Measurements from ENCODE around the gene PCNT.
A peak's percentile ranks its signal among the peaks of the same experiment; 100 is the strongest.
"Not testable (repeated sequence)": the region's sequence is repeated elsewhere in the genome, so short reads cannot be mapped to it uniquely, and the experiment has no call there.

Gene PCNT

DNA sequence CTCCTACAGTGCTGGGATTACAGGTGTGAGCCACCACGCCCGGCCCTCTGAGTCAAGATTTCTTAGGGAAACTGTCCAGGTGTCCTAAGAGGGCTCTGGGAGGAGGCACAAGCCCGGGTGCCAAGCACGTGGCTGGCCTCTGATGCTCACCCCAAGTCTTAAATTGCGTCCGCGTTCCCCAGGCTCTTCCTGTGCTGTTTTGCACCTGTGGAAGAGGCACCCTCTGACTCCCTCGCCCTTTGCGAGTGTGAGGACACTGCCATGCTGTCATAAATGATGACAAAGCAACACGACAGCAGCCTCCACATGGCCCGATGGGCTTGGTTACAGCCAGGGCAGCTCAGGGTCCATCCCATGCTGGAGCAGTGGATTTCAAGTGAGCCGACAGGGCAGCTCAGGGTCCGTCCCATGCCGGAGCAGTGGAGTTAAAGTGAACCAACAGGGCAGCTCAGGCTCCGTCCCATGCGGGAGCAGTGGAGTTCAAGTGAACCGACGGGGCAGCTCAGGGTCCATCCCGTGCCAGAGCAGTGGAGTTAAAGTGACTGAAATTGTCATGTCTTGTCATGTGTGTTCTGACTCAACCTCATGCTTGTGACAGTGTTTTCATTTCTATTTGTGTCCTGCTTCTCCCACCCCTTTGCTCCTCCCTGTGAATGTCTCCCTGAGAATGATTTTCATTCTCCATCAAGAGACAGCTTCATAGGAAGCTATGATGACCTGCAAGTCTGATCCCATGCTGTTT is 33.9 kb downstream of the PCNT start:
- no peak for DNase-seq

DNA sequence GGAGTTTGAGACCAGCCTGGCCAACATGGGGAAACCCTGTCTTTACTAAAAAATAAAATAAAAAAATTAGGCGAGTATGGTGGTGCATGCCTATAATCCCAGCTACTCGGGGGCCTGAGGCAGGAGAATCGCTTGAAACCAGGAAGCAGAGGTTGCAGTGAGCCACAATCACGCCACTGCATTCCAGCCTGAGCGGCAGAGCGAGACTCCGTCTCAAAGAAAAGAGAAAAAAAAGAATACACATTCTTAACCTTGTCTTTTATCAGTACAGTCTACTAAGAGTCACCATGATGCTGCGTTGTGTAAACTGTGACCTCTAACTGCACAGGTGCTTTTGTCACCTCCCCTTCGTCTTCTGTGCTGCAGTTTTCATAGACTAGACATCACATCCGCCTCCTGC is 37.2 kb downstream of the PCNT start:
- DNase-seq: no peak

DNA sequence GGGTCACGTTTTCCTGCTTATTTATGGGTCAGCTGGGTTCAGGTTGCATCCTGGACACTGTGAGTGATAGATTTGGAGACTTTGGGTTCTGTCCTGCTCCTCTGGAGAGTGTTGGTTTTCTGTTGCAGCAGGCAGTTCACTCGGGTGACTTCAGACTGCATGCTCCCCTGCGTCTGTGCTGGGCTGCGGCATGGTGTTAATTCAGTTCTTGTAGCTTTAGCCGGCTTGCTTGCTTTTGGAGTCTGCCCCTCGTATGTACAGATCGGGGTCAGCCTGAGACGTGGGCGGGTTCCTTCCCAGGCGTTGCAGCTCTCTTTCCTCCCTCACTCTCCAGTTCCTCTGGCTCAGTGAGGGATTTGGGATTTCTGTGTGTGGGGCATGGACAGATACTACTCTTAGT is 38.0 kb downstream of the PCNT start:
- DNase-seq: no peak

DNA sequence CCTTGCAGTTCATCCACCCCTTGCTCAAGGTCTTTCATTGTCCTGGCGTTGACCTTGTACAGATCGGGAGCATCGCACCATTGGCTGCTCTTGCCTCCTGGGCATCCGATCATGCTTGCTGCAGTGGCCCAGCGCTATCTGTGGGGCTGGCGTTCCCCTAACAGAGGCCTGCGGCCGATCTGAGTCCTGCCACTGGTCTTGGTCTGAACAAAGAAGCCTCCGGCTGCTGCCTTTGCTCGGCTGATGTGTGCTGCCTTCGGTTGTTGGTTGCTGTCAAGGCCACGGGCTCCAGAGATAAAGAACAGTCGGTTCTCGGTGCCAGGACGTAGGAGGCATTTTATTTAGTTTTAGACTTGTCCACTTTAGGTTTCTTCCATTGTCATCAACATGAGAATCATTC is 39.0 kb downstream of the PCNT start:
- DNase-seq: no peak

DNA sequence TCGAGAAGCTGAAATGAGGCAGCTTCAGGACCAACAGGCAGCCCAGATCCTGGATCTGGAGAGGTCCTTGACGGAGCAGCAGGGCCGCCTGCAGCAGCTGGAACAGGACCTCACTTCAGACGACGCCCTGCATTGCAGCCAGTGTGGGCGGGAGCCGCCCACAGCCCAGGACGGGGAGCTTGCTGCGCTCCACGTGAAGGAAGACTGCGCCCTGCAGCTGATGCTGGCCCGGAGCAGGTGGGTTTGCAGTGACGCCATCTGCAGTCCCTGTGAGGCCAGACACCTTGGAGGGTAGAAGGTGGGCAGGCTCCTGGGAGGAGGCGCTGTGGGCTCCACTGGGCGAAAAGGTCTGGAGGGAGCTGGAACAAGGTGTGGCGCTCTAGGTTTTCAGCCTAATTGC is 39.7 kb downstream of the PCNT start:
- no peak for DNase-seq

DNA sequence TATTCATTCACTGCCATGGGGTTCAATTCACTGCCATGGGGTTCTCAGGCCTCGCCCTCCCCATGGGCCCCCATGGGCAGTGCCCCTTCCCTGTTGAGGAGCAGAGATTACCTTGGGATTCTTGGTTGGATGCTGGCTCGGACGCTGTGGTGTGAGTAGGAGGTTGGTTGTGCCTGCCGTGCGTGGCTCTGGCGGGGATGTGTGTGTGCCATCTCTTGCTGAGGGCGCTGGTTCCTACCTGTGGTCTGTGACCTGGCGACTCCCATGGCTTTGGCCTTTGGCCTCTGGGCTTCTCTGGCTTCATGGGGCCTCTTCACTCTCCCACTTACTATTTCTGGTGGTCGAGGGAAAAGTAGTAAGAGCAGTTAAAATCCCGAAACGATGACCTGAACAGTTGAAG is 42.1 kb downstream of the PCNT start:
- DNase-seq: no peak

DNA sequence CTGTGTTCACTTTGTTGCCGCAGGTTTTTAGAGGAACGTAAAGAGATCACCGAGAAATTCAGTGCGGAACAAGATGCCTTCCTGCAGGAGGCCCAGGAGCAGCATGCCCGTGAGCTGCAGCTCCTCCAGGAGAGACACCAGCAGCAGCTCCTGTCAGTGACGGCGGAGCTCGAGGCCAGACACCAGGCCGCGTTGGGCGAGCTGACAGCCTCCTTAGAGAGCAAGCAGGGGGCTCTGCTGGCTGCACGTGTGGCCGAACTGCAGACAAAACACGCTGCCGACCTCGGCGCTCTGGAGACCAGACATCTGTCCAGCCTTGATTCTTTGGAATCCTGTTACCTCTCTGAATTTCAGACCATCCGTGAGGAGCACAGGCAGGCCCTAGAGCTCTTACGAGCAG is 42.6 kb downstream of the PCNT start:
- DNase-seq: no peak

DNA sequence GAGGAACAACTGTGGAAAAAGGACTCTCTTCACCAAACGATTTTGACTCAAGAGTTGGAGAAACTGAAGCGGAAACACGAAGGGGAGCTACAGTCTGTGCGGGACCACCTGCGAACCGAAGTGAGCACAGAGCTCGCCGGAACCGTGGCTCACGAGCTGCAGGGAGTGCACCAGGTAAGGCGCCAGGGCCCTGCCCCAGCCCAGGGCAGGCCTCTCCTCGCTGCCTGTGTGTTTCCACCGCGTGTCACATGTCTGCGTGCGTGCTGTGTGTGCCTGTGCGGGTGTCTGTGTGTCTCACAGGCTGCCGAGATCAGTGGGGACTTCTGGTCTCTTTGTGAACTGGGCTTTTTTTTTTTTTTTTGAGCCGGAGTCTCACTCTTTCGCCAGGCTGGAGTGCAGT is 43.0 kb downstream of the PCNT start:
- DNase-seq: no peak

DNA sequence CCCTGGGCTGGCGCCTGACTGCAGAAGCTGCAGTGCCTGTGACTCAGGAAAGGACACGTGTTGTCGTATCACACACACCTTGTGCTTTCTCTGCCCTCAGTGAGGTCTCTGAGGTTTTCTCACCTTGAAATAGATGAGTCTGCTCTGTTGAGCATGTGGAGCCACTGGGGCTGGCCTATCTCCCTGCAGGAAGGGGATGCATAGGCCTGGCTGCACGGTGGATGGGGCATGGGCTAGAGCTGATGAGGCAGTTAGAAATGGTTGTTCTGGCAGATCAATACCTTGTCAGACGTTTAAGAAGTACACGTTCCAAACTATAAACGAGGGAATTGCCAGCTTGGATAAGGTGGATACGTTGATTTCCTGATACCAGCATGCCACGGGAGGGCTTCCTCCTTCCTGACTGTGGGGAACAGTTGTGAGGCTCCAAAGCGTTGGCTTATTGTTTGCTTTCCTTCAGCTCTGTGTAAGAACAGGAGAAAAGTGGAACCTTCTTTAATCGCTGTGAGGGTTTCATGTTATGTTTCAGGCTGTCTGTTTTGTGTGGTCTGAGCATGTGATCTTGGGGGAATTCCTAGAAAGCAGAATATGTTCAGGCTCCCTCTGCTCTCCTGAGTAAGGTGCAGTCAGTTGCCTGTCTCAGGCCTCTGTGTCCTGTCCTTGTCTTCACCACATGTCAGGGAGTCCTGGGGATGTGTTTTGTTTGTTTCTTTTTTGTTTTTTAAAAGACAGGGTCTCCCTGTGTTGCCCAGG is 44.8 kb downstream of the PCNT start:
- DNase-seq: peak; percentile 56

DNA sequence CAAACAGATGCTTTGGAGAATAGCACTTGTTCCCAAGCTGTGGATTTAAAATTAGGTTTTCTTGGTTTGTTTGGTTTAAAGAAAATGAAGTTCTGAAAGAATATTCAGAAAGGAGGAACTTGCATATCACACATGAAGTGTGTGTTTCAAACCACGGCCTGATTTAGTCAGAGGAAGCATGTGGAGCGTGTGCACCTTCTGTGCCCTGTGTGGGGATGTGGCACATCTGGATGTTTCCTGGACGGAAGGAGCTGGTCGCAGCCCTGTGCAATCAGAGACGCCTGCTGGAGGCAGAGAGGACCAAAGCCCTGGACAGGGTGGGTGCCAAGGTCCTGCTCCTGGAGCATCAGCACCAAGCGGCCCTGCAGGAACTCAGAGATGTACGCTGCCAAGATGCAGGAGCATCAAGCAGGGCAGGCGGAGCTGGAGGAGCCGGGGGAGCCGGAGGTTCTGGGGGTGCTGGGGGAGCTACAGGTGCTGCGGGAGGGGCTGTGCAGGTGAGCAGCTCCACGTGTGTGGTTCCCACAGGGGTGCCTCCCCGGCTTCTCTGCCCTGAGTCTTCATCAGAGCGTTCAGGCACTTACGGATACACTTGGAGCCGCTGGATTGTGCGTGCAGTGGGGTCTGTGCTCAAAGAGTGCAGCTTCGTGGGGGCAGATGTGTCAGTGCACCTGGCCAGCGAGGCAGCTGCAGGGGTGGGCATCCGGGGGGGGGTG is 45.7 kb downstream of the PCNT start:
- no peak for DNase-seq

DNA sequence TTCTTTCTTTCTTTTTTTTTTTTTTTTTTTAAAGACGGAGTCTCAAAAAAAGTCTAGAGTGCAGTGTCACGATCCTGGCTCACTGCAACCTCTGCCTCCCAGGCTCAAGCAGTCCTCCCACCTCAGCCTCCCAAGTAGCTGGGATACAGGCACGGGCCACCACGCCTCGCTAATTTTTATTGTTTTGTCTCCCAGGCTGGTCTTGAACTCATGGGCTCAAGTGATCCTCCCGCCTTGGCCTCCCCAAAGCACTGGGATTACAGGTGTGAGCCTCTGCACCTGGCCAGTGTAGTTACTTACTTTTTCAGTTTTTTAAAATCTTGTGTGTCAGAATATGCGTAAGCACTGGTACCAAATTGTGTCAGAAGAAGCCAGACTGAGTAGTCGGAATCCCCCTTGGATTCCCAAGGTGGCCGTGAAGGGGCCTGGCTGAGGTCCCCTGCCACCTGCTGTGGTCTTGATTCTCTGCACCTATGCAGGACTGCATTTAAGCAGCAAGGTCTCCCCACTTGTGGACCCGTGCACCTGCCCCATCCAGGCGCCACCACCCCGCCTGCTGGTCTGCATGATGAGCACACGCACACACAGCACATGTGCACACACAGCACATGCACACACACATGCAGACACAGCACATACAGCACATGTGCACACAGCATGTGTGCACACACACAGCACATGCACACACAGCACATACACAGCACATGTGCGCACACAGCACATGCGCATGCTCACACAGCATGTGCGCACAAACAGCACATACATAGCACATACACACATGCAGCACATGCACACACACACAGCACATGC is 47.5 kb downstream of the PCNT start:
- DNase-seq: no peak

DNA sequence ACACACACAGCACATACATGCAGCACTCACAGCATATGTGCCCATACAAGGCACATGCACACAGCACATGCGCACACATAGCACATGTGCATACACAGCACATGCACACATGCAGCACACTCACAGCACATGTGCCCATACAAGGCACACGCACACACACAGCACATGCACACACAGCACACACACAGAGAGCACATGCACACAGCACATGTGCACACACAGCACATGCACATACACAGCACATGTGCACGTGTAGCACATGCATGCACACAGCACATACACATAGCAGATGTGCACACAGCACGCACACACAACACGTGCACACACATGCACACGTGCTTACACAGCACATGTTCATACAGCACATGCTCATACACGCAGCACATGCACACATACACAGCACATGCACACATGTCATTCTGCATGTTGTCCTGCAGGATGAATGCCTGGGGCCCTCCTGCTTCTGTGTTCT is 48.1 kb downstream of the PCNT start:
- no peak for DNase-seq

DNA sequence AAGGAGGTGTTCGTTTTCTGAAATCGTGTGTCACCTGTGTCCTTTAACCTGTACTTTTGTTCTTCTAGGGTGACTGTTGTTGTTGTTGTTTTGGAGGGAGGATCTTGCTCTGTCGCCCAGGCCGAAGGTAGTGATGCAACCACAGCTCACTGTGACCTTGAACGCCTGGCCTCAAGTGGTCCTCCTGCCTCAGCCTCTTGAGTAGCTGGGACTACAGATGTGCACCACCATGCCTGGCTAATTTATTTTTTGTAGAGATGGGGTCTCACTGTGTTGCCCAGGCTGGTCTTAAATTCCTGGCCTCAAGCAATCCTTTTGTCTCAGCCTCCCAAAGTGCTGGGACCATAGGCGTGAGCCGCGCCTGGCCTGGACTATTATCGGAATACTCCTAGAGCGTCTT is 49.0 kb downstream of the PCNT start:
- DNase-seq: not testable (repeated sequence)

DNA sequence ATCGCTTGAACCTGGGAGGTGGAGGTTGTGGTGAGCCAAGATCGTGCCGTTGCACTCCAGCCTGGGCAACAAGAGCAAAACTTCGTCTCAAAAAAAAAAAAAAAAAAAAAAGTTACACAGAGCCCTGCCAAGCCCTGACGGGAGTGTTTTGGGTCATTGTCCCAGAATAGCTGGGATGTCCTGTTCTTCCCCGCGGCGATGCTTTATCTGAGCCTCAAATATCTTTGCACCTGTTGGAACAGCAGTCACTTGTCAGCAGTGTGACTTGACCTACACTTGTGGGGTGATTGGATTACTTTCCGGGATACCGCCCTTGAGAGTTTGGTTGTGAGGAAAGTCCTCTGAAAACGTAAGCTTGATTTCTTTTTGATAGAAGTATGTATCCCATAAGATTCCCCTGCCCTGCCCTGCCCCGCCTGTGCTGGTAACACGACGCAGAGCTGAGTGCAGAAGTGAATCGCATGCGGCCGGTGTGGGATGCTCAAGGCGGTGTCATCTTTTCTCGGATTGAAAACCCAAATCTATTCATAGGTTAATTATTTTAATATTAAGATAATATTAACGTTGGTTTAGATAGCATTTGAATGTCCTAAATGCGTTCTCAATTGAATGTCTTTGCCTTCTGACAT is 50.9 kb downstream of the PCNT start:
- no peak for DNase-seq

DNA sequence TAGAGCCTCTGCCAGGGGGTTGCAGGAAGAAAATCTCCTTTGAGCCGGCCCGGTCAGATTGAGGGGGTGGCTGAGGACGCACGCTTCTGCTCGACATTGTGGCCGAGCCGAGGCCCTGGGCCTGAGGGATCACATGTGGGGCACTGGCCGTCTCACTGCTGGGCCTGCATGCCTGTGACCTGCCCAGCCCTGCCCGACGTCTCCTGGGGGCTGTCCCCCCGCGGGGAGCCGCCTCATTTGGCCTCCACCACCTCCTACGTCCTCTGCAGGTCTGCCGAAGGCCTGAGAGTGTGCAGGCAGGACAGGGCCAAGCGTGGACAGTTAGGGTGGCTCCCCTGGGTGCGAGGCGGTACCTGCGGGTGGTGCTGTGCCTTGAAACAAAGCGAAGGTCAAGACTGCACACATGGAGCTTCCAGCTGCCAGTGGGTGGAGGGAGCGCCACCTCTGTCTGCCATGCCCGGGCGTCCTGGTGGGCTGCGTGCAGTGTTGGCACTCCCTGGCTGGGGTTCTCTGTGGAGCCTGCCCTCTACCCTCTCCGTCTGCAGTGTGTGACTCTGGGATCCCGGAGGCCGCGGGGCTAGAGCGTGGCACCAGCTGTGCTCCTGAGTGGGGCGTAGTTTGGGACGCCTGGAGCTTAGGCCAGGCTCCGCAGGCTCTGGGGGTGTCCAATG is 51.7 kb downstream of the PCNT start:
- DNase-seq: no peak

DNA sequence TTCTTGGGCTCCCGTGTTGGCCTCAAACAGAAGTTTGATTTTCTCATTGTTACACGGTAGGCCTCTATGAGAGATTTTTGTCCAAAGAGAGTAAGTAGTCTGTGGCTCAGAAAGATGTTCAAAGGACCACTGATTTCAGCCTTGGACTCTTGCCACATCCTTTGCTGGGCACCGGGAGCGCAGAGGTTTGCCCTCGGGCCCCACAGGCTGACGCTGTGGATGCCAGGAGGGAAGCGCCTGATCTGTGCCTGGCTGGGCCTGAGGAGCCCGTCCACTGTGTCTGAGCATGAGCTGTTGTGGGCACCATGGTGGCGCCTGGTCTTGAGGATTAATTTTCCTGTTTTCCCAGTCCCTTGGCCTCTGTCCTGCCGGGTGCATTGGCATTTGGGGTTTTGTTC is 52.3 kb downstream of the PCNT start:
- DNase-seq: no peak

DNA sequence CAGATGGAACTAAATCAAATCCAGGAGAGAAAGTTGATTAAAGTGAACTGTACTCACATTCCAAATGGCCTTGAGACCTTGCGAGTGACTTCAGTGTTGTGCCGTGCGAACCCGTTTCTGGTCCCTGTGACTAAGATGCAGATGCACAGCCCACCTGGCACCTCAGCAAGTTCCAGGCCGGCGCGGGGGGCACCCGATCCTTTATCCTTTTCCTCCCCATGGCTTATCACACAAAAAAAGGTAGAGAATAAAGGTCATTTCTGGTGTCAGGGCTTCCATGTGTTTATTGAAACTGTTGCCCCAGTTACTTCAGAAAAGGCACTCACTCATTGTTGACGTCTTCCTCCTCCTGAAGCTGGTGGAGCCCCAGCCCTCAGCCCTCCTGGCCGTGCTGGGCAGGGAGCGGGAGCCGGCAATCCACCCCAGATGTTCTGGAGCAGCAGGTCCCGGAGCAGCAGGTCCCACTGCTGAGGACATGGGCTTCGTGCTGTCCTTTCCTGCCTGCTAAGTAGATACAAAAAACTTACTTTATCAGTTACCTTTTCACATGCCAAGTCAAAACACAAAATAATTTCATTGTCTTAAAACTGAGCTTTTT is 53.0 kb downstream of the PCNT start:
- no peak for DNase-seq

DNA sequence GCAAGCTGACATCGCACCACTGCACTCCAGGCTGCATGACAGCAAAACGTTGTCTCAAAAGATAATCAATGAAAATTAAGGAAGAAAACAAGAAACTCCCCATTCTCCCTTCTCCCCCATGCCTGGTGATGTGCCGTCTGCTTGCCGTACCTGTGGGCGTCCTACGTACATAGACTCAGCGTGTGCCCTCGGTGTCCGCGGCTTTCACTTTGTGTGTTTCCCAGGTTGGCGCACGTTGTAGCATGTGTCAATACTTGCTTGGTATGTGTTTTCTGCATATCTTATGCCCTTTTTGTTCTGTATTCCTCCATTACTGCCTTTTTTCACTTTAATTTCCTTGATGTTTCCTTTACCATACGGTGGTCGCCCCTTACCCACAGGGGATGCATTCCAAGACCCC is 53.8 kb downstream of the PCNT start:
- DNase-seq: no peak

DNA sequence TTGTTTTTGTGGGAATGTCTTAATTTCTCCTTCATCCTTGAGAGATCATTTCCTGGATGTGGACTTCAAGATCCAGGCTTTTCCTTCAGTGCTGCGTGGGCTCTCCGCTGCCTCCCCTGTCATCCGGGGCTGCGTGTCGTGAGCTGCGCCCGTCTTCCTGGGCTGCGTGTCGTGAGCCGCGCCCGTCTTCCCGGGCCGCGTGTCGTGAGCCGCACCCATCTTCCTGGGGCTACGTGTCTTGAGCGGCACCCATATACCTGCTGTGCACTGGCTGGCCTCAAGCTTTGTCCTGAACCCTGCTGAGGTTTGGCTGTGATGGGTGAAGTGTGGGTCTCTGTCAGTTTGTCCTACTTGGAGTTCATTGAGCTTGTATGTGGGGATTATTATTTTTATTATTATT is 55.1 kb downstream of the PCNT start:
- no peak for DNase-seq

DNA sequence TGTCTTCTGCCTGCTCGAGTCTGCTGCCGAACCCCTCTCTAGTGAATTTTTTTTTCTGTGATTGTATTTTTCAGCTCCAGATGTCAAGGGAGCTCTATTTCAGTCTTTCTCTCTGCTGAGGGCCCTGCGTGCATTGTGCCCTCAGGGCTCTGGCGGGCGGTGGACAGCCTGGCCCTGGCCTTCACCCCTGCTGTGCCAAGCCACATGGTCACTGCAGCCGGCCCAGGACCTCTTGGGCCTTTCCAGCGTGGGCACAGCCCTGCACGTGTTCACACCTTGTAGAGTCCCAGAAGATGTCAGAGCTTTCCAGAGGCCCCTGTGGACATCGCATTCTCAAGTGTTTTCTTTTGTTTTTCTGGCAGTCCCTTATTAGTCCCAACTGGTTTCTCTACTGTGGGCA is 55.7 kb downstream of the PCNT start:
- no peak for DNase-seq

DNA sequence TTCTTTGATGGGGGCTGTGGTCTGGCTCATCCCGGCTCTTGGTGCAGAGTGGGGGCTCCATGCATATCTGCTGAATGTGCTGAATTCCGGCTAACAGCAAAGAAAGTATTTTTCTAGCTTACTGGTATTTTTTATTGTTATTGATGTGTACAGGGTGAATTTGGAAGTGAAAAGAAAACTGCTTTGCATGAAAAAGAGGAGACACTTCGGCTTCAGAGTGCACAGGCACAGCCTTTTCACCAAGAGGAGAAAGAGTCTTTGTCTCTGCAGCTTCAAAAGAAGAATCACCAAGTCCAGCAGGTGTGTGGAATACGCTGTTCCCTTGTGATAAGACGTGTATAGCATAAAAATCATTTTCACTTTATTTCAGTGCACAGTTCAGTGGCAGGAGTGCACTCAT is 57.6 kb downstream of the PCNT start:
- no peak for DNase-seq

DNA sequence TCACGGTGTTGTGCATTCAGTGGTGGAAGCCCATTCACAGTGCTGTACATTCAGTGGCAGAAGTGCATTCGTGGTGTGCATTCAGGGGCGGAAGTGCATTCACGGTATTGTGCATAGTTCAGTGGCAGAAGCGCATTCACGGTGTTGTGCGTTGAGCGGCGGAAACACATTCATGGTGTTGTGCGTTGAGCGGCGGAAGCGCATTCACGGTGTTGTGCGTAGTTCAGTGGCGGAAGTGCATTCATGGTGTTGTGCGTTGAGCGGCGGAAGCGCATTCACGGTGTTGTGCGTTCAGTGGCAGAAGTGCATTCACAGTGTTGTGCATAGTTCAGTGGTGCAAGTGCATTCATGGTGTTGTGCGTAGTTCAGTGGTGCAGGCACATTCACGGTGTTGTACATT is 60.6 kb downstream of the PCNT start:
- no peak for DNase-seq
